GM18511 (cell line): ENCODE results near the gene ITGA7.

Source experiments
- ATAC-seq: cut with Tn5 transposase; IDR thresholded peaks from one replicate; pipeline ENCODE4 v1.9.1; 2021; ENCODE audit warnings: mild to moderate bottlenecking, moderate library complexity; ENCODE audit not compliant: unreplicated experiment

The ITGA7 gene

DNA sequence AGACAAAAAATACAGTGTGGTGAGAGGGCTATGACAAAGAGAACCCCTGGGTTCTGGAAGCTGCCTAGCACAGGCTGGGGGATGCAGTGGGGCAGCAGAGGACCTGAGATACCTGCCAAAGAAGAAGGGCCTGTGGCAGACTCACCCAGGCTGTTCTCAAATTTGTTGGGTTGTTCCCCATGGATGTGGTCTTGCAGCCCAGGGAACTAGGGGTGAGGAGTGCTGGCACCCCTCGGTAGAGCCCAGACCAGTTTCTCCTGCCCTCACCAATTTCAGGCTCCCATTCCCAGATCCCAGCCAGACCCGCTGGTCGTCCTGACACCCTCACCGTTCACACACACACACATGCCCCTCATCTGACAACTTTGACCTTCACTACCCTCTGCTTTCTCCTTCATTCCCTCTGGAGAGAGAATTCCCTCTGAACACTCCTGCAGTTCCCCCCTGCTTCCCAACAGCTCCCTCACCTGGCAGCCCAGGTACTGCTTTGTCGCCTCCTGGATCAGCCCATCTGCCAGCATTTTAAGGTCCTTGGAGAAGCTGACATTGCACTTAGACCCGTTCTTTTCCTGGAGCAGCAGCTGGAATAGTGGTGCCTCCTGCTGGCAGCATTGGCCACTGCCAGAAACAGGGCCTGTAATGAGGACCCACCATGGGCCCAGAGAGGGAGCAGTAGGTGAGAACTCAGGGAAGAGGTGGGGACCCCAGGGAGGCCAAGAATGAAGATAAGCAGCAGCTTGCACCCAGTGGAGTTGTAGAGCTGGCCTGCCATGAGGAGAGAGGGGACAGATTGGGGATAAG lies 29.3 kb upstream of the ITGA7 start:
- peak; percentile 48 for ATAC-seq

DNA sequence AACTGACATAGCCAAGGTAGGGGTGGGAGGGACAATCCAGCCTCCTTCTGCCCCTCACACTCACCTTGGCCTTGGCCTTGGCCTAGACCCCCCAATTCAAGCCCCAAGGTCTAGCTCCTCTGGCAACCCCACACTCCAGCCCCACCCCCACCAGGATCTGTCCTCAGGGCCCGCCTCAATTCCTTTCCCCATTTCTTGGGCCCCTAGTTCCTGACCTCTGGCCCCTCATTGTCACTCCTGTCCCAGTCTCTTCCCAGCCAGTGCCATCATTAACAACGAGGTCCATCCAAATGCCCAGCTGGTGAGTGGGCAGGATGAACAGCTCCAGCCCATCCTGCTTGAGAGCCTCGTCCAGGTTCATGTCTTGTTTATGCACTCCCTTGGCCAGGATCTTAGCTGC lies 28.4 kb upstream of the ITGA7 start:
- no peak for ATAC-seq

DNA sequence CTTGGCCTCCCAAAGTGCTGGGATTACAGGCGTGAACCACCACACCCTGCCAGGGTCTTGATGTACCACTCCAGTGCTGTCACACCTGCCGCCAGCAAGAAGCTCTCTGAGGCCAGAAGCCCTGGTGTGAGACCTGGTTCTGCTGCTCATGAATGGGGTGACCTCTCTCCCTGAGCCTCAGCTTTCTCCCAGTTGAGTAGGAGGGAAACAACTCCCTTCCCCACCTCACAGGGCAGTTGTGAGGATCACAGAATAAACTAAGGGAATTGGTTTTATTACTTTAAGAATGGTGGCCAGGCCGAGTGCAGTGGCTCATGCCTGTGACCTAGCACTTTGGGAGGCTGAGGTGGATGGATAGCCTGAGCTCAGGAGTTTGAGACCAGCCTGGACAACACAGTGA lies 26.9 kb upstream of the ITGA7 start:
- no peak for ATAC-seq

DNA sequence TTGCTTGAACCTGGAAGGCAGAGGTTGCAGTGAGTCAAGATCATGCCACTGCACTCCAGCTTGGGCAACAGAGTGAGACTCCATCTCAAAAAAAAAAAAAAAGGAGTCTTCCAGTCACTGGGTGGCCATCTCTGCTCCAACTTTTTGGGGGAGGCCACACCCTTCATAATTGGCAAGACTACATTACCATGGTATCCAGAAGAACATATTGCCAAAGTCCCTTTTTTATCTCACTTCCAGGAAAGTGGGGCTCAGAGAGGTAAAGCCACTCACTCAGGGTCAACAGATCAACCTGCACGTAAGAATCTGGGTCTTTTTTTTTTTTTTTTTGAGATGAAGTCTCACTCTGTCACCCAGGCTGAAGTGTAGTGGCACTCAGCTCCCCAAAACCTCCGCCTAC lies 26.2 kb upstream of the ITGA7 start:
- no peak for ATAC-seq

DNA sequence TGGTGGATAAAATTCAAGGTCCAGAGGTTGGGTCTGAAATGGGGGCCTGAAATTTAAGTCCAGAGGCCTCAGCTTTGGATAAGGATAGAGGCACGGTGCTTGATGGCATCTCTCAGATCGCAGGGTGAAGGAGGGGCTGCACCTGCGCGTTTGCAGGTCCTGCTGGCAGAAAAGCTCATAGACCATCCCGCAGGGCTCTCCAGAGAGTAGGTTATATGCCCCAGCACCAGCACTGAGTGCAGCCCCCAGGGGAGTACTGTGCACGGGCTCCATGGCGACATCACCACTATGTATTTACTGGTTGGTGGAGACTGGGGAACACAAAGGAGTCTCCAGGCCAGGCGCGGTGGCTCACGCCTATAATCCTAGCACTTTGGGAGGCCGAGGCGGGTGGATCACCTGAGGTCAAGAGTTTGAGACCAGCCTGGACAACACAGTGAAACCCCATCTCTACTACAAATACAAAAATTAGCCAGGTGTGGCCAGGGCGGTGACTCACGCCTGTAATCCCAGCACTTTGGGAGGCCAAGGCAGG lies 25.4 kb upstream of the ITGA7 start:
- no peak for ATAC-seq

DNA sequence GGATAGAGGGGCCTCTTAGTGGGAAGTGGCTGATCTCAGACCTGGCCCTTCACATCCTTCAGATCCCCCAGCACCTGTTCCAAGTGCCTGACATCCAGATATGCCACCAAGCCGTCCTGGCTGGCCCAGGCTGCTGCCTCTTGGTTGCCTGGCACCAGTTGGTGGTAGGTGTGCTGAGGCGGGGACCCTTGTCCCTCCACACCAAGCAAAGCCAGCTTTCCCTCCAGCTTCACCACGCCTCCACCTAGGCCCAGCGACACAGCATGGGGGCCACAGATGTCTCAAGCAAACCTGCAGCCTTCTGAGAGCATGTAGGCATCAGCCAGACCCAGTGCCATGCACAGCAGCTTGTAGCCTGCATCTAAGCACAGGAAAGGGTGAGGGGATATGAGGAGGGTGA lies 24.6 kb upstream of the ITGA7 start:
- no peak for ATAC-seq

DNA sequence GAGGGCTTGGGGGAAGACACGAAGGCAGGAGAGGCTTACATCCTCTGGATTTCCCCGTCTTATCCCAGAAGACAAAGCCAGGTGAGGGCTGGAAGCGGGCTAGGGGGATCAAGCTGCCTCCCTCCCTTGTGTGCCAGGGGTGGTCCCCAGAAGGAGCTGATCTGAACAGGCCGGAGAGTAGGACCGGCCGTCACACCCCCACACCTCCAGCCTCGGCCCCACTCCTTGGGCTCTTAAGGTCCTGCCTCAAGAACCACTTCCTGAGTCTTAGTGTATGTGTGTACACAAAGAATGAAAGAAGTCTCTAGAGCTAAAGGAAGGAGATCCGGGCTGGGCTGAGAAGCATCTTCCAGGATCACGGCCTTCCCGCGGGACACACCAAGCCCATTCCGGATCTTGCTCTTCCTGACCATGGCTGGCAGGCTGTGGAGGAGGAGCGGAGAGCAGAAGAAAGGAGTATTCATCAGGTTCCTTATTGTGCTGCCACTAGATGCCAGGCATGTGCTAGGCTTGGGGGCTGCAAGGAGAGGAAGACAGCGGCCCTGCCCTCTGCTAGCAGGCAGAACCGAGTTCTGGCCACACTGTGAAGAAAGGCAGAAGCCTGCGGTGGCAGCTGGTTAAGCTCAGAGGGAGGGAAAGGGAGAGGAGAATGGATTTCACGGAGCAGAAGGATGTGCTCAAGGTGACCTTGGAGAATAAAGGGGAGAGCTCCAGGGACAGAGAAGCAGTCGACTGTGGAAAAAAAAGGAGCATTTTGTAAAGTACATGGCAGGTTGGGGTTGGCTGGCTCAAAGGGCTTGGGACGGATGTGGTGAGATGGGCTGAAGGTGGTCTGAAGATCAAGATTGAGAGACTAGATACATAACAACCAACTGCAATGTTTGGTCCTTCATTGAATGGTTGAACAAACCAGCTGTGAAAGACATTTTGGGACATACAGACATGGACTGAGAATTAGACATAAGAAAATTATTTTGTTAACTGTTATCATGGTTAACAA lies 22.4 kb upstream of the ITGA7 start:
- ATAC-seq: peak; percentile 51

DNA sequence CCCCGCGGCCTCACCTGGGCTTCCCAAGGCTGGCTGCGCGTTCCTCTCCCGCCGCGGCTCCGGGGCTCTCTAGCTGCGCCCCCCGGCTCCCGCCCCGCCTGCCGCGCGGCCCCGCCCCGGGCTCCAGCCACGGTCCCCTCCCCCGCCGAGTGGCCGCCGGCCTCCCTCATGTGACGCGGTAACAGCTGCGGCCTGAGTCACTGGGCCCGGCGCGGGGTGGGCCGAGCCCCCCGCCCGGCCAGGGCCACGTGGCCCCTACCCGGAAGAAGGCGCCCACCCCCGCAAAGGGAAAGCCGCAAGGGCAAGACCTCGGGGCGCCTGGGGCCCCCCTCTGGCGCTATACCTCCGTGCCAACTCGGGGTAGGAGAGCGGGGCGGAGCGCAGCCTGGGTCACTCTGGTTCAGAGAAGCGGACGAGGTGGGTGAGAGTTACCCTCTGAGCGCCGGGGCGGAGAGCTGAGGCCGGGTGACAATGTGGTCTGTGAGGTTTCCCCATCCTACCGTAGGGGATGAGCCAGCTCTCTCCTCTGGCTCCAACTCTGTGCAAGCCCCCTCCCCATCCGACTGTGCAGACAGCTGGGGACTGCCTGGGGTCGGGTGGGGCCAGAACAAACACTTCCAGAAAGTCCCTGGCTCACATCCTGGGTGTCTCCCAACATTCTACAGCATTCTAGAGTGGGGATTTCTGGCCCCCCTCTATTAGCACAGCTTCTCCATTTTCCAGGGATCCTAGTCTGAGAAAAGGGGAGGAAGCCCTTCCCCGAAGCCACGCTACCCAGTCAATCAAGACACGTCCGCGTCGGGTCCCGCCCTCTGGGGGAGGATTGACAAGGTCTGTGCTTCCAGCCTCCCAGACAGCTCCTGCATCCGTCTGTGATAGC lies 21.5 kb upstream of the ITGA7 start, which contains the start of gene CD63:
Gene CD63, minus strand, starts transcription at position 71 of the 880 bp plus-strand sequence. CDS start 668 bp downstream, outside the sequence.
- ATAC-seq: peak; percentile 70

DNA sequence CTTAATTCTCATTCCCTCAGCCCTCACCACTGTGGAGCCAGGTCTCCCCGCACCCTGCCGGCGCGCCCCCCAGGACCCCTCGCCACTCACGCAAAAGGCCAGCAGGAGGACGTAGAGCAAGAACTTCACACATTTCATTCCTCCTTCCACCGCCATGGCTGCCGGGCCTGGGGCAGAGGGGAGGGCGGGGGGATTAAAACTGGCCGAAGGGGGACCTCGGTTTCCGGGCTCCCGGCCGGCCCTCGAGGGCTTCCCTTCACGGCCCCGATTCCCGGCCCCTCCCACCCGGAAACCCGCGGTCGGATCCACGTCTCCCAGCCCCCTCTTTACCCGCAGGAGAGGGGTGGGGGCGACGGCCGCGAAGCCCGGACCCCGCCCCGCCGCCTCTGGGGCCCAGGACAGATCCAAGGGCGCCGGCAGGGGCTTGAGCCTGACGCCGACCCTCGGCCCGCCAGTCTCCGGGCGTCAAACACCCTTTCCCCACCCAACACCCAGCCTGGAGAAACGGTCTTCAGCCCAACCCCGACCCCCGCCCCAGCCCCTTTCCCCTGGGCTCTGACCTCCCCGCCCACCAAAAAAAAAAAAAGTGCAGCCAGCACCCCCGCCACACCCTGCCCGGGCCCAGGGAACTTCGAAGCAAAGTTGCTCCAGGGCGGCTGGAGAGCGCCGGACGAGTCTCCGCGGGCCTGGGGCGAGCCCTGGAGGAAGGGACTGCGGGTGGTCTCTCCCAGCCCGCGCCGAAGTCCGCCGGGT lies 20.7 kb upstream of the ITGA7 start:
- ATAC-seq: peak; percentile 29

DNA sequence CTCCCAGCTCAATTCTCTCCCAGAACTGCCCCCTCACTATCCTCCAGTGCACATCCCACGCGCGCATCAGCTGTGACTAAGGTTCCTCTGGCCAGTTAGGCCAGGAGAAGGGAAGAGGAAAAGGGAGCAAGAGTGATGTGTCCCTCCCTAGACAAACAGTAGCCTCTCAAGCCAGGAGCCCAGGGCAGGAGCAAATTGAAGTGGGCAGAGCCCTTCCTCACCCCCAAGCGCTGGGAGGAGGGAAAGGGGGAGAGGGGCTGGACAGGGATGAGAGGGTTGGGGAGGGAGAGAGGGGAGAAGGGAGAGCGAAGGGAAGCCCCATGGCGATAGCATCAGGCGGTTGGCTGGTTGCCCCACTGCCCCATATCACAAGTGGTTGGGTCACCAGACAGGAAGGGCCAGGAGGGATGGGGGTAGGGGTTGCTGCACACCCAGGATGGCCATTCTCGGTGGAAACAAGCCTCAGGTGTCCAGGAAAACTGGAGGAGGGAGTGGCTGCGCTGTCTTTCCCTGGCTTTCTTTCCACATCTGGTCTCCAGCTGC lies 20.0 kb upstream of the ITGA7 start:
- ATAC-seq: no peak

DNA sequence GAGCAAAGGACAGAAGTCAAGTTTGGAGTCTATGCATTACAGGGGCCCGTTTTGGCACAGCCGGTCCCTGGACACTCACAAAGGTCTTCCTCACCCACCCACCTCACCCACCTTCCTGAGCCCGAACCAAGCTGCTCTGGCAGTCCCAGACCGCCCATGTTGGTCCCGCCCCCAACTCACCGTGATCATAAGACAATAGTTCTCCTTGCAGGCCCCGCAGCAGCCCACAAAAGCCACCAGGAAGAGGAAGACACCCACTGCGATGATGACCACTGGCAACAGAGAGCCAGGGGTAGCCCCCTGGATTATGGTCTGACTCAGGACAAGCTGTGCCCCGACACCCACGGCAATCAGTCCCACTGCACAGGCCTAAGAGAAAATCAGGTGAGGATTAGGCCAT lies 19.3 kb upstream of the ITGA7 start:
- ATAC-seq: no peak

DNA sequence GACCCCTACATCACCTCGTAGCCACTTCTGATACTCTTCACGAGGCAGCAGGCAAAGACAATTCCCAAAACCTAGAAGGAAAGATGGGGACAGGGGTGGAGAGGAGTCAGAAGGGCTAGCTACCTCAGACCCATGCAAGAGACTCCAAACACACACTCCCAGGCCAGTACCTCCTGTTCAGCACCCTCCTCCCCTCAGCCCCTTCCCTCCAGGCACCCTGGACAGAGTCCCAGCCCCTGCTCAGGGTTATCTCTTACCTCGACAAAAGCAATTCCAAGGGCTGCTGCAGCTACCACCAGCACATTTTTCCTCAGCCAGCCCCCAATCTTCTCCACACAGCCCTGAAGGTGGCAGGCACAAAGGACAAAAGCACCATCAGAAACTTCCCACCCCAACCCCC lies 17.9 kb upstream of the ITGA7 start:
- ATAC-seq: no peak

DNA sequence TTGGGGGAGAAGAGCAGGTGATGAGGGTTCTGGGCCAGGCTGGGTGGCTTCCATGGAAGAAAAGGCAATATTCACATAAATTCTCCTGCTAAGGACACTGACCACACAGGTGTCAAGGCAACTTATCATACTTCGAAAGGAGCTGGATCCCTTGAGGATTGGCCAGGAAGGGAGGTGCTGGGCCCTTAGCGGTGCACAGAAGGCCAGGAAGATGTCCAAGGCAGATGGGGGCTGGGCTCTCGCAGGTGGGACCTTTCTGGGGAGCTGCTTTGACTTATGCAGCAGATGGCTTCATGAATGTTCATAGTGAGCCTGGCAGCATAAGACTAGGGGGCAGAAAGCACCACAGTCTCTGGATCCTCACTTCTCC lies 17.2 kb upstream of the ITGA7 start:
- ATAC-seq: no peak

DNA sequence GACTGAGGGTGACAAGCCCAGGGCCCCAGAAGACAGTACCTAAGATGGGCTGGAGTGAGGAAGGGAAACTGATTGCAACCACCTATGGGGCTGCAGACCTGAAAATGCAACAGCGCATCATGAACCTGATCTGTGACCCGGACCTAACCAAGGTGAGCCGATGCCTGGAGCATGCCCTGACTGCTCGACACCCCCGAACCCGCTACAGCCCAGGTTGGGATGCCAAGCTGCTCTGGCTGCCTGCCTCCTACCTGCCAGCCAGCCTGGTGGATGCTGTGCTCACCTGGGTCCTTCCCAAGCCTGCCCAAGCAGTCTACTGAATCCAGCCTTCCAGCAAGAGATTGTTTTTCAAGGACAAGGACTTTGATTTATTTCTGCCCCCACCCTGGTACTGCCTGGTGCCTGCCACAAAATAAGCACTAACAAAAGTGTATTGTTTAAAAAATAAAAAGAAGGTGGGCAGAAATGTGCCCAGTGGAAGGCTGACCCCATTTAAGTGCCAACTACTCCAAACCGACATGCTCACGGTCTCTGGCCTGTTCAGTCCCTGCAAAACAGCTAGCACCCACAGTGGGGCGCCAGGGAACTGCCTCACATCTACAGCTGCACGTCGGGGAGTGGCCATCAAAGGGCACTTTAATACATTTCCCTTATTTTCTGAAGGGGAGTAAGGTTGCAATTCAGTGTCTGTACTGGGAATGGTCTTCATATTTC lies 16.7 kb upstream of the ITGA7 start:
- no peak for ATAC-seq

DNA sequence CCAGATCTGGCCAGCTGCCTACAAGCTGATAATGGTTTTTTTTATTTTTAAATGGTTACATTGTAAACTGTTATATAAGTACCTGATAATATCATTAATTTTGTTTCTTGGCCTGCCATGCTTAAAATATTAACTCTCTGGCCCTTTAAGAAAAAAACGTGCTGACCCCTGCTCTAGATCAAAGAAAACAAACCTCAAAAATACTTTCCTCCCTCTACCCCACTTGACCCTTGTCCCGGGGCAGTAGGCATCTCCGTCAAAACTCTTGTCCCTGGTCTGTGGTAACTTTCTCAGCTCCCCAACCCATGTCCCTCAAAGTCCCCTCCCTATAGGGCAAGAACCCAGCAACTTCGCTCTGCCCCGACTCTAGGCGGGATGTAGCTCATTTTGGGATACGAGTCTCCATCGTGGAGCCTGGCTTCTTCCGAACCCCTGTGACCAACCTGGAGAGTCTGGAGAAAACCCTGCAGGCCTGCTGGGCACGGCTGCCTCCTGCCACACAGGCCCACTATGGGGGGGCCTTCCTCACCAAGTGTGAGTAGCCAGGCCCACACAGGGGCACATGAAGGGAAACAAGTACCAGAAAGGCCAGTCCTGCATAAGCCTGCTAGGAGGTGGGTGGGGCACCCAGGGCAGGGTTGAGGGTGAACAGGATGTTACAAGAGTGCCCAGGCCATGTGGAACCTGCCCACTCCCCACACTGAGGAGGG lies 16.0 kb upstream of the ITGA7 start:
- no peak for ATAC-seq

DNA sequence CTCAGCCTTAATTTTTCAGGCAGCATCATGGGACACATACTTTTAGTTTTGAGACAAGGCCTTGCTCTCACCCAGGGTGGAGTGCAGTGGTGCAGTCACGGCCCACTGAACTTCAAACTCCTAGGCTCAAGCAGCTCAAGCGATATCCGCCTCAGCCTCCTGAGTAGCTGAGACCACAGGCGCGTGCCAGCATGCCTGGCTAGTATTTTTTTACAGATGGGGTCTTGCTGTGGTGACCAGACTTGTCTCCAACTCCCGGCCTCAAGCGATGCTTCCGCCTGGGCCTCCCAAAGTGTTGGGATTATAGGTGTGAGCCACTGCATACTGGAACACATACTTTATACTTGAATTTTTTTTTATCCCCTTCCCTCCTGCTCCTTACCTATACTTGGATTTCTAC lies 15.2 kb upstream of the ITGA7 start:
- ATAC-seq: no peak

DNA sequence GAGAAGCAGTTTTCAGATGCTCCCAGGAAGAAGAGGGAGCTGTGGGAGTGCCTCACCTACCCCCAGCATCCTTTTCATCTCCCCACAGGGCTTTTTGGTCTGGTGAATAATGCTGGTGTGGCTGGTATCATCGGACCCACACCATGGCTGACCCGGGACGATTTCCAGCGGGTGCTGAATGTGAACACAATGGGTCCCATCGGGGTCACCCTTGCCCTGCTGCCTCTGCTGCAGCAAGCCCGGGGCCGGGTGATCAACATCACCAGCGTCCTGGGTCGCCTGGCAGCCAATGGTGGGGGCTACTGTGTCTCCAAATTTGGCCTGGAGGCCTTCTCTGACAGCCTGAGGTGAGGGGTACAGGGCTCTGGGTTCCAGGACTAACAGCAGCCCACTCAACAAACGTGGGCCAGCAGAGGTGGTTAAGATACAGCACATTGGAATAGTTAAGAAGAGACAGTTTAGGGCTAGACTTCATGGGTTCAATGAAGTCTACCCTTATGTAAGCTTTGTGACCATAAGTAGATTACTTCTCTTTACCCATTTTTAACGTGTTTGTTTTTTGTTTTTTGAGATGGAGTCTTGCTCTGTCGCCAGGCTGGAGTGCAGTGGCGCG lies 14.0 kb upstream of the ITGA7 start:
- ATAC-seq: no peak

DNA sequence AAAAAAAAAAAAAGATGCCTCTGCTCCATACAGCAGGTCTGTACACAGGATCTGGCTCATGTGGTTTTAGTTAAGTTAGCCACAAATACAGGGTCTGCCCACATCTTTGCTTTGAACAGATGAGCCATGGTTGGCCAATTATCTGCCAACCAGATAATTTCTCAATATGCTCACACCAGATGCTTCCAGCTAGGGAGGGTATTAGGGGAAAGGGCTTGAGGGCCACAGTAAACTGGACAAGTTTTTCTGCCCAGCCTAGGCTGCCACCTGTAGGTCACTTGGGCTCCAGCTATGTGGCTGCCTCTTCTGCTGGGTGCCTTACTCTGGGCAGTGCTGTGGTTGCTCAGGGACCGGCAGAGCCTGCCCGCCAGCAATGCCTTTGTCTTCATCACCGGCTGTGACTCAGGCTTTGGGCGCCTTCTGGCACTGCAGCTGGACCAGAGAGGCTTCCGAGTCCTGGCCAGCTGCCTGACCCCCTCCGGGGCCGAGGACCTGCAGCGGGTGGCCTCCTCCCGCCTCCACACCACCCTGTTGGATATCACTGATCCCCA lies 13.3 kb upstream of the ITGA7 start:
- ATAC-seq: no peak
